Measurements from ENCODE around the gene SCUBE1. TPM values are rescaled to one million over a fixed set of nuclear protein-coding genes. Genes with fewer than 3 reads are reported as not detected.

The SCUBE1 gene
- total and polyA plus RNA-seq, 2 of the 8 experiments (the other 6 are each of a cell fraction or from before 2014, with no cell fraction given), result 2.3 to 4.9 TPM

DNA sequence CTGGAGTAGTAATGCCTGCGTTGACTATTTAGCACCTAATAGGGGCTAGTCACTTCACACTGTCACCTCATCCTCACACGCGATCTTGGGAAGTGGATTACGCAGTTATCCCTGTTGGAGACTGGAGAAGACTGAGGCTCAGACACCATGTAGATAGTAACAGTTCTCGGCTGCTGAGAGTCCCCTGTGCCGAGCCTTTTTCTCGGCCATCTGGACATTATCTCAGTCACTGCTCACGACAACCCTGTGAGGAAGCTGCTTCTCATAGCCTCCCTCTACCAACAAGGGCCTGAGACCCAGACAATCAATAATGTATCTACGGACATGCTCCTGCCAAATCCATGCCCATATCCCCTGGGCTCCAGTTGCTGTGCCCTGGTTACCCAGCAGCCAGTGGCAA, 25.9 kb downstream of the SCUBE1 start:
- H4K91ac ChIP-seq (replicated peaks; ENCODE audit: insufficient read length, low read length), result no peak overlapping the region
- H2BK120ac ChIP-seq (replicated peaks; ENCODE audit: low read depth, low read length), result no peak overlapping the region
- H2BK12ac ChIP-seq (ENCODE audit: low read depth, low read length), result no peak overlapping the region
- ChIA-PET CTCF (ENCODE audit: partially characterized antibody) (interaction anchor here (1.0 to 1.6 kb wide), 2 partner anchors 15 to 44 kb away, joined by 3 read pairs; no protein-coding TSS in a partner anchor), POLR2A (ENCODE audit: partially characterized antibody) (no interaction called here)
- no peak overlapping the region for H3K56ac ChIP-seq (replicated peaks; ENCODE audit: insufficient read length, low read depth, low read length)
- H3K14ac ChIP-seq (ENCODE audit: insufficient read length), result no peak overlapping the region
- no peak overlapping the region for H2BK15ac ChIP-seq (ENCODE audit: low read length)
- no peak for DNase-seq (ENCODE audit: low read depth in 1 of 2, low spot score in 2 of 2)
- H3K27ac ChIP-seq (ENCODE audit: low read depth, low read length), result no peak overlapping the region
- no peak overlapping the region for H3K23ac ChIP-seq (ENCODE audit: insufficient read length)
- no peak overlapping the region for H3K18ac ChIP-seq (ENCODE audit: extremely low read depth, low read length)
- no peak overlapping the region for H2AFZ ChIP-seq (ENCODE audit: low read length)
- H3K23me2 ChIP-seq (ENCODE audit: low read depth, low read length), result no peaks in the 10 kb centered on the region
- FAIRE-seq, result no peak
- no peak overlapping the region for H2BK20ac ChIP-seq (ENCODE audit: low read length)
- no peak for TF ChIP-seq TEAD4 (IDR thresholded peaks at IDR 0.05; ENCODE audit: low read depth, low read length)
- no peak for TF ChIP-seq POU5F1 (IDR thresholded peaks at IDR 0.05; ENCODE audit: low read depth, low read length)
- no peaks in the 10 kb centered on the region; a peak in 1 of 7 replicates for H3K27me3 ChIP-seq (replicated peaks in 1 of 4; ENCODE audit: control insufficient read depth in 3 of 4, extremely low read depth in 1 of 4, insufficient read depth in 3 of 4, low read length in 3 of 4)
- H3K9ac ChIP-seq (replicated peaks in 1 of 4; ENCODE audit: extremely low read depth in 1 of 4, low read depth in 3 of 4, low read length in 3 of 4), result no peak overlapping the region
- no peaks in the 10 kb centered on the region for H3K36me3 ChIP-seq (ENCODE audit: control insufficient read depth in 2 of 4, insufficient read depth in 4 of 4, low read length in 3 of 4)
- H2AK5ac ChIP-seq (ENCODE audit: low read depth, low read length), result no peak overlapping the region
- H3K4ac ChIP-seq (replicated peaks; ENCODE audit: insufficient read length, low read depth, low read length), result no peak overlapping the region
- 82% methylated on average over 9 of the region's 9 CpGs; no CpG with 5 or more reads in 1 of the 2 experiments for WGBS, 2 experiments (ENCODE audit: extremely low coverage in 1 of 2, insufficient coverage in 1 of 2, insufficient read length in 1 of 2, insufficient replicate concordance in 2 of 2, low coverage in 1 of 2, low lambda C conversion rate in 2 of 2, missing lambda C conversion rate in 1 of 2)
- H3K4me2 ChIP-seq (ENCODE audit: insufficient read depth in 1 of 2, low read depth in 2 of 2, low read length in 2 of 2), result no peak overlapping the region
- no peaks in the 10 kb centered on the region for H3K9me3 ChIP-seq (ENCODE audit: insufficient read depth in 2 of 2, low read depth in 1 of 2, low read length in 1 of 2)
- H4K5ac ChIP-seq (ENCODE audit: insufficient read length, low read depth, low read length), result no peak overlapping the region
- no peaks in the 10 kb centered on the region for H3K79me2 ChIP-seq (ENCODE audit: control insufficient read depth in 1 of 2, insufficient read depth in 2 of 2, low read length in 2 of 2)
- no peaks in the 10 kb centered on the region for H3K79me1 ChIP-seq (ENCODE audit: low read depth, low read length)
- no peak overlapping the region for H2BK5ac ChIP-seq (ENCODE audit: low read depth, low read length)
- H3K4me3 ChIP-seq (ENCODE audit: extremely low read depth in 1 of 4, insufficient read depth in 2 of 4, low read depth in 3 of 4, low read length in 4 of 4), result no peak overlapping the region
- no peak overlapping the region for H4K8ac ChIP-seq (ENCODE audit: extremely low read depth, insufficient read depth, low read length)
- H3K4me1 ChIP-seq (replicated peaks in 1 of 4; ENCODE audit: control insufficient read depth in 3 of 4, insufficient read depth in 4 of 4, low read length in 3 of 4), result peaks cover 0 to 4% (median 0%) of the 10 kb centered on the region in 4 experiments; a peak in 2 of 7 replicates
- no peaks in the 10 kb centered on the region for H4K20me1 ChIP-seq (replicated peaks in 1 of 2; ENCODE audit: control insufficient read depth in 1 of 2, insufficient read depth in 2 of 2, low read length in 2 of 2)
